Ovary (tissue), 3 donors: ENCODE data around the gene CHMP3.

Source experiments
- CTCF ChIP-seq, 3 donors: fragments of 450-650 bp in 2 of 3; fragments of 200-600 bp in 1 of 3; IDR thresholded peaks; one replicate each; pipeline versions ENCODE4 v1.5.1 to v1.8.0; 2016 to 2022; ENCODE audit warnings: antibody characterized with exemption in 3 of 3, mild to moderate bottlenecking in 1 of 3
- EP300 ChIP-seq: sonication (generic); formaldehyde crosslinking; IDR thresholded peaks from one replicate; pipeline ENCODE4 v1.6.1; 2017; ENCODE audit warnings: antibody characterized with exemption
- POLR2A ChIP-seq: fragments of 450-650 bp; IDR thresholded peaks from one replicate; pipeline ENCODE4 v1.6.1; 2017; ENCODE audit warnings: antibody characterized with exemption, mild to moderate bottlenecking, moderate library complexity
- donor health status: DM: no; HTN: no; CAD: no.

GRCh38 chr2:86513948-86514660, 49.1 kb downstream of the CHMP3 start:
- no peak for TF ChIP-seq CTCF (IDR thresholded peaks at IDR 0.05)
- no peak for TF ChIP-seq POLR2A
- no peak for TF ChIP-seq EP300
